Uterus (tissue), 4 donors: ENCODE data around the gene RFX7. TPM values are rescaled to one million over a fixed set of nuclear protein-coding genes. Genes with fewer than 3 reads are reported as not detected.
"Not testable (repeated sequence)": the region's sequence is repeated elsewhere in the genome, so short reads cannot be mapped to it uniquely, and the experiment has no call there.

Experiments
- DNase-seq, 2 donors: peaks; one replicate each; pipeline ENCODE4 v3.0.0-alpha.2; 2019 to 2020
- H3K27ac ChIP-seq, 2 donors: fragments of 200-600 bp; sonication (generic); 1 replicate in 1 of 2; 2 replicates in 1 of 2; pipeline ENCODE4 v1.5.1; 2016 to 2018
- H3K27me3 ChIP-seq, 2 donors: fragments of 200-600 bp; sonication (generic); one replicate each; pipeline ENCODE4 v1.5.1; 2018 to 2019; ENCODE audit warnings: control low read depth in 1 of 2
- H3K36me3 ChIP-seq, 2 donors: fragments of 200-600 bp; sonication (generic); one replicate each; pipeline ENCODE4 v1.5.1; 2019; ENCODE audit warnings: control low read depth in 1 of 2
- H3K4me1 ChIP-seq, 2 donors: fragments of 200-600 bp; sonication (generic); one replicate each; pipeline ENCODE4 v1.5.1; 2018 to 2019; ENCODE audit warnings: control low read depth in 1 of 2
- H3K4me3 ChIP-seq, 2 donors: fragments of 200-600 bp; sonication (generic); 1 replicate in 1 of 2; 2 replicates in 1 of 2; pipeline ENCODE4 v1.5.1; 2018 to 2019; ENCODE audit warnings: mild to moderate bottlenecking in 1 of 2
- H3K9me3 ChIP-seq, 2 donors: fragments of 200-600 bp; sonication (generic); one replicate each; pipeline ENCODE4 v1.5.1; 2019; ENCODE audit warnings: control low read depth in 1 of 2
- POLR2A ChIP-seq, 2 donors: fragments of 450-650 bp; IDR thresholded peaks; one replicate each; pipeline ENCODE4 v1.6.1; 2016; ENCODE audit warnings: antibody characterized with exemption in 2 of 2, mild to moderate bottlenecking in 1 of 2, moderate library complexity in 1 of 2
- intact Hi-C: fragments of 100-400 bp; cut with DNase I; formaldehyde crosslinking; loops from one replicate; pipeline ENCODE4 v1.15.1; 2023; ENCODE audit warnings: low total_unique reads
- total RNA-seq, 4 donors: library from RNA; depleted of rRNA in 3 of 4; stranded (reverse); fragments of >200 nt in 3 of 4; gene quantifications; one replicate each; pipeline versions ENCODE4 v1.1.0 to v1.2.4, GENCODE V29; 2014 to 2023
- TF ChIP-seq, protein P1 (sequence below), 4 experiments: fragments of 200-600 bp in 2 of 4; fragments of 450-650 bp in 2 of 4; sonication (generic) in 2 of 4; IDR thresholded peaks; one replicate each; pipeline ENCODE4 v1.5.1; 2016 to 2019; ENCODE audit warnings: antibody characterized with exemption in 4 of 4, mild to moderate bottlenecking in 2 of 4, moderate library complexity in 1 of 4
- donor health status: DM: yes; HTN: yes; CAD: no.

The RFX7 gene
- total RNA-seq, 4 donors from 2014 or later: 3.1 to 22.9 (median 11.9) TPM

DNA sequence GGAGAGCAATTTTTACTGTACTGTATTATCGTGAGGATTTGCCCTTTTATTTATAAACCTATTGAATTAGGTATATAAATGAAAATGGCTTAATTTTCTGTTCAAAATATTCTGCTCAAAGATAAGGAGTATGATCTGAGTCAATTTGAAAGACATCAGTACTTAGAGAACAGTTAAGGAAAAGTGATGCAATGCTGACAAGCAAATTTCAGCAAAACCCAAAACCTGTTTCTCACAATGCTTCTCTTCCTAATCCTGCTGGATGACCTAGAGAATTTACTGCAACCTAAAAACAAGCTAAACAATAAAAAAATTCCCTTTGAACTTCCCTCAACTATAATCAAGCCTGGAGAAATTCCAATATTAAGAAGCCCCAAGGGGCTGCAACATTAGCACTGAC is 82.7 kb downstream of the RFX7 start:
- Histone ChIP-seq H3K9me3 (no peaks in the 10 kb centered on the region), H3K4me1 (no peaks in the 10 kb centered on the region), H3K4me3 (no peak overlapping the region), H3K27ac (no peak overlapping the region), H3K27me3 (no peaks in the 10 kb centered on the region), H3K36me3 (no peaks in the 10 kb centered on the region)
- DNase-seq: no peak
- intact Hi-C loops: no loop called here
- TF ChIP-seq, protein P1, sequence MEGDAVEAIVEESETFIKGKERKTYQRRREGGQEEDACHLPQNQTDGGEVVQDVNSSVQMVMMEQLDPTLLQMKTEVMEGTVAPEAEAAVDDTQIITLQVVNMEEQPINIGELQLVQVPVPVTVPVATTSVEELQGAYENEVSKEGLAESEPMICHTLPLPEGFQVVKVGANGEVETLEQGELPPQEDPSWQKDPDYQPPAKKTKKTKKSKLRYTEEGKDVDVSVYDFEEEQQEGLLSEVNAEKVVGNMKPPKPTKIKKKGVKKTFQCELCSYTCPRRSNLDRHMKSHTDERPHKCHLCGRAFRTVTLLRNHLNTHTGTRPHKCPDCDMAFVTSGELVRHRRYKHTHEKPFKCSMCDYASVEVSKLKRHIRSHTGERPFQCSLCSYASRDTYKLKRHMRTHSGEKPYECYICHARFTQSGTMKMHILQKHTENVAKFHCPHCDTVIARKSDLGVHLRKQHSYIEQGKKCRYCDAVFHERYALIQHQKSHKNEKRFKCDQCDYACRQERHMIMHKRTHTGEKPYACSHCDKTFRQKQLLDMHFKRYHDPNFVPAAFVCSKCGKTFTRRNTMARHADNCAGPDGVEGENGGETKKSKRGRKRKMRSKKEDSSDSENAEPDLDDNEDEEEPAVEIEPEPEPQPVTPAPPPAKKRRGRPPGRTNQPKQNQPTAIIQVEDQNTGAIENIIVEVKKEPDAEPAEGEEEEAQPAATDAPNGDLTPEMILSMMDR (IDR thresholded peaks at IDR 0.05): no peak
- TF ChIP-seq POLR2A (IDR thresholded peaks at IDR 0.05): no peak

DNA sequence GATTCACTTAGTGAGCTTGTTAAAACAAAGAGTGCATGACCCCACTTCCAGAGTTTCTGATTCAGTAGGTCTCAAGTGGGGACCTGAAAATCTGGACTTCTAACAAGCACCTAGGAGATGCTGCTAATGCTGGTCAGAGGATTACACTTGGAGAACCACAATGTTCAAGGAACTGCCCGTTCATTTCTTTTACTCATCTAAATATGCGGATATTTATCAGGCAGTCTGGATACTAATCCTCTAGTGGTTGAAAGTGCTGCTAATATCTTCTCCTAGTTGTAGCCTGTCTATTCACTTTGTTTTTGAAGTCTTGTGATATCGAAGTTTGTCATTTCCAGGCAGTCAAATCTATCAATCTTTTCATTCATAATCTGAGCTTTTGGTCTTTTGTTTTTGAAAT is 86.8 kb downstream of the RFX7 start:
- no peak for DNase-seq
- H3K36me3 ChIP-seq: no peaks in the 10 kb centered on the region
- TF ChIP-seq POLR2A (IDR thresholded peaks at IDR 0.05): no peak
- TF ChIP-seq, protein P1 (IDR thresholded peaks at IDR 0.05): no peak
- no peaks in the 10 kb centered on the region for H3K9me3 ChIP-seq
- no peaks in the 10 kb centered on the region for H3K27me3 ChIP-seq
- no peak overlapping the region for H3K27ac ChIP-seq
- intact Hi-C loops: no loop called here
- no peaks in the 10 kb centered on the region for H3K4me1 ChIP-seq
- H3K4me3 ChIP-seq: no peak overlapping the region

DNA sequence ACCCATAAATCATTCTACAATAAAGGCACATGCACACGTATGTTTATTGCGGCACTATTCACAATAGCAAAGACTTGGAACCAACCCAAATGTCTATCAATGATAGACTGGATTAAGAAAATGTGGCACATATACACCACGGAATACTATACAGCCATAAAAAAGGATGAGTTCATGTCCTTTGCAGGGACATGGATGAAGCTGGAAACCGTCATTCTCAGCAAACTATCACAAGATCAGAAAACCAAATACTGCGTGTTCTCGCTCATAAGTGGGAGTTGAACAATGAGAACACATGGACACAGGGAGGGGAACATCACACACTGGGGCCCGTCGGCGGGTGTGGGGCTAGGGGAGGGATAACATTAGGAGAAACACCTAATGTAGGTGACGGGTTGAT is 88.4 kb downstream of the RFX7 start:
- H3K27ac ChIP-seq, H3K4me1 ChIP-seq, H3K27me3 ChIP-seq, H3K4me3 ChIP-seq, DNase-seq, H3K9me3 ChIP-seq, H3K36me3 ChIP-seq, intact Hi-C loops: not testable (repeated sequence)

DNA sequence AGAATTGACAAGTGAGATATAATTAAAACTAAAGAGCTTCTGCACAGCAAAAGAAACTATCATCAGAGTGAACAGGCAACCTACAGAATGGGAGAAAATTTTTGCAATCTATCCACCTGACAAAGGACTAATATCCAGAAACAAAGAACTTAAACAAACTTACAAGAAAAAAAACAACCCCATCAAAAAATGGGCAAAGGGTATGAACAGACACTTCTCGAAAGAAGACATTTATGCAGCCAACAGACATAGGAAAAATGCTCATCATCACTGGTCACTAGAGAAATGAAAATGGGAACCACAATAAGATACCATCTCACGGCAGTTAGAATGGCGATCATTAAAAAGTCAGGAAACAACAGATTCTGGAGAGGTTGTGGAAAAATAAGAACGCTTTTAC is 88.9 kb downstream of the RFX7 start:
- H3K36me3 ChIP-seq, H3K4me3 ChIP-seq, DNase-seq, H3K27ac ChIP-seq, H3K9me3 ChIP-seq, H3K4me1 ChIP-seq, intact Hi-C loops, H3K27me3 ChIP-seq: not testable (repeated sequence)

DNA sequence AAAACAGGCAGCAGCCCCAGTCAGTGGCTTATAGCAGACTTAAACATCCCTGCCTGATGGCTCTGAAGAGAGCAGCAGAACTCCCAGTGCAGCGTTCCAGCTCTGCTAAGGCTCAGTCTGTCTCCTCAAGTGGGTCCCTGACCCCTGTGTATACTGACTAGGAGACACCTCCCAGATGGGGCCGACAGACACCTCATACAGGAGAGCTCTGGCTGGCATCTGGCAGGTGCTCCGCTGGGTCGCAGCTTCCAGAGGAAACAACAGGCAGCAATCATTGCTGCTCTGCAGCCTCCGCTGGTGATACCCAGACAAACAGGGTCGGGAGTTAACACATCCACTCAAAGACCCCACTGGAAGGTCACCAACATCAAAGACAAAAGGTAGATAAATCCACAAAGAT is 93.5 kb downstream of the RFX7 start:
- Histone ChIP-seq H3K36me3 (no peaks in the 10 kb centered on the region), H3K4me1 (no peaks in the 10 kb centered on the region), H3K9me3 (no peaks in the 10 kb centered on the region), H3K27me3 (no peaks in the 10 kb centered on the region), H3K4me3 (no peak overlapping the region), H3K27ac (no peak overlapping the region)
- DNase-seq: no peak
- TF ChIP-seq POLR2A (IDR thresholded peaks at IDR 0.05): no peak
- TF ChIP-seq, protein P1 (IDR thresholded peaks at IDR 0.05): no peak
- intact Hi-C loops: no loop called here

DNA sequence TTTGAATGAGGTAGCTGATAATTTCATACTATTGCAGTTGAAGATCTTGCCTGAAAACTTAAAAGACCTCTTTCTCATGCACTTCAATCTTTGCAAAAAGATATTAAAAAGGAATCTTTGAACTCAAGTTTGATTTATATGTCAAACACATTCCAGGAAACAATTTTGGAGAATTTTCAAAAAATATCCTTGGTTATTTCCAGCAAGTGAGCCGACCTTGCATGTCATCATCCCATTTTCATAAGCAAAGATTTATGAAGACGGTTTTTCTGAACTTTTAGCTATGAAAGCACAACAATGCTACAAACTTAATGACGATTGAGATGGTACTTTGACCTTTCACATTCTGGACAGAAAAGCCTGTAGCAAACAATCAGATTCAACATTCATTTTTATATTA is 95.6 kb downstream of the RFX7 start:
- intact Hi-C loops: no loop called here
- Histone ChIP-seq H3K4me1 (no peaks in the 10 kb centered on the region), H3K27ac (no peak overlapping the region), H3K4me3 (no peak overlapping the region), H3K36me3 (no peaks in the 10 kb centered on the region), H3K9me3 (no peaks in the 10 kb centered on the region), H3K27me3 (no peaks in the 10 kb centered on the region)
- no peak for DNase-seq
- no peak for TF ChIP-seq POLR2A (IDR thresholded peaks at IDR 0.05)
- TF ChIP-seq, protein P1 (IDR thresholded peaks at IDR 0.05): no peak
